Skin epidermis (tissue), 12 donors: Measurements from ENCODE around the gene GPRC5B.
A peak's percentile ranks its signal among the peaks of the same experiment; 100 is the strongest.

Experiments used
- H3K27ac ChIP-seq, 21 experiments: fragments of 200-600 bp; sonication (generic) in 11 of 21; one replicate each; pipeline ENCODE4 v1.5.0; 2020; ENCODE audit warnings: mild to moderate bottlenecking in 3 of 21, inconsistent platforms in 2 of 21, moderate library complexity in 2 of 21
- H3K4me3 ChIP-seq, 7 experiments: fragments of 200-600 bp; sonication (generic) in 2 of 7; one replicate each; pipeline ENCODE4 v1.5.0; 2020; ENCODE audit warnings: inconsistent platforms in 2 of 7, mild to moderate bottlenecking in 2 of 7, moderate library complexity in 1 of 7

The GPRC5B gene

GRCh38 chr16:19853132-19853741, 31.4 kb downstream of the GPRC5B start:
- Histone ChIP-seq H3K27ac (no peak overlapping the region), H3K4me3 (no peak overlapping the region)

- H3K4me3 ChIP-seq = no peak overlapping the region
- H3K27ac ChIP-seq = no peak overlapping the region
Measured at GRCh38 chr16:19851476-19851875, 33.2 kb downstream of the GPRC5B start.

GRCh38 chr16:19850131-19850817, 34.4 kb downstream of the GPRC5B start:
- H3K4me3 ChIP-seq = no peak overlapping the region
- H3K27ac ChIP-seq = no peak overlapping the region

GRCh38 chr16:19848756-19849155, 35.9 kb downstream of the GPRC5B start:
- no peak overlapping the region for H3K4me3 ChIP-seq
- no peak overlapping the region for H3K27ac ChIP-seq

- peak overlapping the region in 3 of 21 experiments; percentile 27 to 62 (median 48) for H3K27ac ChIP-seq
- no peak overlapping the region for H3K4me3 ChIP-seq
Measured at GRCh38 chr16:19846436-19846835, 38.2 kb downstream of the GPRC5B start.

- no peak overlapping the region for H3K4me3 ChIP-seq
- peak overlapping the region in 10 of 21 experiments; percentile 14 to 78 (median 57) for H3K27ac ChIP-seq
Measured at GRCh38 chr16:19844945-19845641, 39.6 kb downstream of the GPRC5B start.

- peak overlapping the region in 2 of 21 experiments; percentile 9 to 11 for H3K27ac ChIP-seq
- H3K4me3 ChIP-seq = no peak overlapping the region
Measured at GRCh38 chr16:19843371-19843770, 41.3 kb downstream of the GPRC5B start.

- H3K27ac ChIP-seq = no peak overlapping the region
- no peak overlapping the region for H3K4me3 ChIP-seq
Measured at GRCh38 chr16:19842426-19843157, 42.1 kb downstream of the GPRC5B start.

- no peak overlapping the region for H3K27ac ChIP-seq
- H3K4me3 ChIP-seq = no peak overlapping the region
Measured at GRCh38 chr16:19841184-19841583, 43.5 kb downstream of the GPRC5B start.

- no peak overlapping the region for H3K27ac ChIP-seq
- H3K4me3 ChIP-seq = no peak overlapping the region
Measured at GRCh38 chr16:19840524-19841110, 44.0 kb downstream of the GPRC5B start.

GRCh38 chr16:19837984-19838707, 46.5 kb downstream of the GPRC5B start:
- Histone ChIP-seq H3K4me3 (no peak overlapping the region), H3K27ac (no peak overlapping the region)

GRCh38 chr16:19837331-19837980, 47.2 kb downstream of the GPRC5B start:
- no peak overlapping the region for H3K27ac ChIP-seq

GRCh38 chr16:19835968-19836421, 48.7 kb downstream of the GPRC5B start:
- Histone ChIP-seq H3K27ac (no peak overlapping the region), H3K4me3 (no peak overlapping the region)

More at GRCh38 chr16:19837331-19837980, 47.2 kb downstream of the GPRC5B start:
- H3K4me3 ChIP-seq = no peak overlapping the region

GRCh38 chr16:19835196-19835595, 49.5 kb downstream of the GPRC5B start:
- H3K27ac ChIP-seq = no peak overlapping the region
- H3K4me3 ChIP-seq = no peak overlapping the region

GRCh38 chr16:19833581-19833980, 51.1 kb downstream of the GPRC5B start:
- H3K4me3 ChIP-seq = no peak overlapping the region
- H3K27ac ChIP-seq = no peak overlapping the region

- Histone ChIP-seq H3K4me3 (no peak overlapping the region), H3K27ac (no peak overlapping the region)
Measured at GRCh38 chr16:19833176-19833575, 51.5 kb downstream of the GPRC5B start.

- Histone ChIP-seq H3K27ac (peak overlapping the region in 3 of 21 experiments; percentile 11 to 57 (median 43)), H3K4me3 (no peak overlapping the region)
Measured at GRCh38 chr16:19831678-19832077, 53.0 kb downstream of the GPRC5B start.

- Histone ChIP-seq H3K27ac (peak overlapping the region in 4 of 21 experiments; percentile 43 to 59 (median 54)), H3K4me3 (no peak overlapping the region)
Measured at GRCh38 chr16:19830902-19831560, 53.6 kb downstream of the GPRC5B start.
